Pons (tissue), 1 donor: ENCODE results near the gene LRCH1.
A peak's percentile ranks its signal among the peaks of the same experiment; 100 is the strongest.

Experiments used
- DNase-seq: peaks from one replicate; pipeline ENCODE4 v3.0.0-alpha.2; 2016; ENCODE audit warnings: low spot score

The LRCH1 gene

DNA sequence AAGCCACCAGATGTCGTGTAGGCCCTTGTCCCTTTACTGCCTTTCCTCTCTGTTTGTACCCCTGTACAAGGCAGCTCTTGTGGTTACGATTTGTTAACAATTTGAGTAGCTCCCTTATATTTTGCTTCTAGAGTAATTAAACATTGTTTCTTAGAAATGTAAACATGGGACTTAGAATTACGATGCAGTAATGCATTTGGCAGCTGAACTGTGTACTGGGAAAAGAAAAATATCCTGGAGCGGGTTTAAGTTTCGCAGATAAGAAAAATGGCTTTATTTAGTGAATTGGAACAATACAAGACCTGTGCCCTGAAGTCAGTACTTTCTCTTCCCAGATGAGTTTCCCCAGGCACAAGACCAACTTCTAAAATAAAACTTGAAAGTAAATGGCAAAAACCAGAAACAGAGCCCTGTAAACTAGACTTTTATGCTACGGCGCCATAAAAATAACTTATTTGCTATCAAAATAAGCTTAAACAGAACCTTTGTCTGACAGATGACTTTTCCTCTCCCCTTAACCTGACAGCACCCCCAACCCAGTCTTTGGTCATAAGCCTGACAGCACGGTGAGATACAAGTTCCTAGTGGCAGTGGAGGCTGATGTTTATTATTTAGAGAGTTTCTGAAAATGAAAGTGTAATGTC is 63.0 kb downstream of the LRCH1 start:
- no peak for DNase-seq

DNA sequence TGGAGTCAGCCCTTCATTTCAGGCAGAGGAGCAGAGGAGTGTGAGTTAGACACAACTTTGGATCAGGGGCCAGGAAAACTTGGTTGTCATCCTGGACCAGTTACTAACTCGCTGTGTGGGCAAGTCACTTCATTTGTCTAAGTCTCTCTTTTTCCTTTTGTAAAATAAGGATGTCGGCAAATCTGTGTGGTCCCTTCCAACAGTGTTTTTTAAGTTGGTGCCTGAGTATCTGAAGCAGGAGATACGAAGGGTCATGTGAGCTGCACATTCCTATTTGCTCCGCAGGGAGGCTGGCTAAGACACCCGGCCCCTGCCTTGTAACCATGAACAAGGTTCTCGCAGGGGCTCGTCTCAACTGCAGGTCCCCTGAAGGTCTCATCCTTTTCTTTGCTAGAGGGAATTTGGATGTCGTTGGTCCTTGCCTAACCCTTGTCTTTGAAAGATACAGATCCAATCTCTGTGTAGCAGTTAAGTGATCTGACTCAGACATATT is 64.3 kb downstream of the LRCH1 start:
- DNase-seq, result no peak

DNA sequence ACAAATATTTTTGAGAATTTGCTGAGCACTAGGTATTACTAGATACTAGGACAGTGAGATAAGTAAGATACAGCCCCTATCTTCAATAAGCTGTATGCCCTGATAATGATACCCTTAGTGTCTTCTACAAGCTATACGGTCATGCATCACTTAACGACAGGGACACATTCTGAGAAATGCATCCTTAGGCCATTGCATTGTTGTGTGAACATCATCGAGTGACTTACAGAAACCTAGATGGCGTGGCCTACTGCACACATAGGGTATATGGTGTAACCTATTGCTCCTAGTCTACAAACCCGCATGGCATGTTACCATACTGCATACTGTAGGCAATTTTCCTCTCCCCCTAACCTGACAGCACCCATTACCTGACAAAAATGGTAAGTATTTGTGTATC is 64.9 kb downstream of the LRCH1 start:
- DNase-seq, result no peak

DNA sequence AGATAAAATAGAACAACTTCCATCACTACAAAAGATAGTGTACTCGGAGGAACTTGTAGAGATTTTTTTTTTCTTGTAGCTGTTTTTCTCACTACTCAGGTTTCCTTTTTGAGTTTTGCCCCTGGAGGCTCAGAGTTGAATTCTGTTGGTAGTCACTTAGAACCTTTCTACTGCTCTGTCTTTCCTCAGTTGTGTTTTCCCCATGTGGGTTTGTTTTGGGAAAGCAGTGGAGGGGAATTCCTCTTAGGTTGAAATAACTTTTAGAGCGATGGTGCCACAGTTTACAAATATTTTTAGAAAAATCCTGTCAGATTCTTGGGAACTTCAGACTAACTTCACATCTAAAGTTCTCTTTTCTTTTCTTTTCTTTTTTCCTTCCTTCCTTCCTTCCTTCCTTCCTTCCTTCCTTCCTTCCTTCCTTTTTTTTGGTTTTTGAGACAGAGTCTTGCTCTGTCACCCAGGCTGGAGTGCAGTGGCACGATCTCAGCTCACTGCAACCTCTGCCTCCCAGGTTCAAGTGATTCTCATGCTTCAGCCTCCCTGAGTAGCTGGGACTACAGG is 65.8 kb downstream of the LRCH1 start:
- DNase-seq, result no peak

DNA sequence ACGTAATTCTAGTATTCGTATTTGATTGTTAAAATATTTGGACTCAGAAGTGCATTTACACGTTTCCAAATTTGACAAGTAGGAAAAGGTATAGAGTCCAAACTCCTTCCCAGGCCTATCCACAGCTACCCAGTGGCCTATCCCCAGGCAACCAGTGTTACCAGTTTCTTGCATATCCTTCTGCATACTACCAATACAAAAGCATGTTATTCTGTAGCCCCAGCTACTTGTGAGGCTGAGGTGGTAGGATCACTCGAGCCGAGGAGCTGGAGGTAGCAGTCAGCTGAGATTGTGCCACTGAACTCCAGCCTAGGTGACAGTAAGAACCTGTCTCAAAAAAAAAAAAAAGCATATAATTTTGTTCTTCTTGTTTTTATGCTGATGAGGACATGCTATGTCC is 67.1 kb downstream of the LRCH1 start:
- DNase-seq, result no peak

DNA sequence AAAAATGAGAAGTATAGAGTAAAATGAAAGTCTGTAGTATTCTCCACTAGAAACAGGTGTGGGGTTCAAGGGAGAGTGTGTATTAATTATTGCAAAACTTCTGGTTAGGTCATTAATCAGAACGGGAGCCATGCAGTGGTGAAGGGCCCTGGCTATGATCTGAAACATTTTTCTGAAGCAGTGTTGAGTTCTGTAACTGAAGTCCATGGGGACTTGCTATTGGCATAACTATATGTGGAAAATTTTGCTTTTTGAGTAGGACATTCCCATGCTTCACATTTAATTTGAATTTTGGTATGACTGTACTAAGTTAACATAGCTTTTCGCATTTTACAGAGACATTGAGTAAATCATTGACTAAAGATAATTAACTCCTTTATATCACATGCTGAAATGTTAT is 67.5 kb downstream of the LRCH1 start:
- no peak for DNase-seq

DNA sequence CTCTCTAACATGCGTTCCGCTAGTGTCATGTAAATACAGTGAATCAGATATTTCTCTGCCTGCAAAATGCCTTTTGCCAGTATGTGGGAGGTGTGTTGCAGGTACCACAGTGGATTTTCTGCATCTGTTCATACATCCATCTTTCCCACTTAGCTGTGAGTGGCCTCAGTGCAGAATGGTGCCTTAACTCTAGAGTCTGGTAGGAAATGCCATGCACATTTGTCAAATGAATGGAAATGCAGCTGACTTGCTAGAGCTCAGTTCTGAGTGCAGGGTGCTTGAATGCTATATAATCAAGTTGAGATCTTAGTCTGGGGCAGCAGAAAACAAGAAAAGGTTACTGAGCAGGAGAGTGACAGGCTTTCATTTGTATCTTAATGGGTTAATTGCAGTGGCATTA is 68.2 kb downstream of the LRCH1 start:
- no peak for DNase-seq

DNA sequence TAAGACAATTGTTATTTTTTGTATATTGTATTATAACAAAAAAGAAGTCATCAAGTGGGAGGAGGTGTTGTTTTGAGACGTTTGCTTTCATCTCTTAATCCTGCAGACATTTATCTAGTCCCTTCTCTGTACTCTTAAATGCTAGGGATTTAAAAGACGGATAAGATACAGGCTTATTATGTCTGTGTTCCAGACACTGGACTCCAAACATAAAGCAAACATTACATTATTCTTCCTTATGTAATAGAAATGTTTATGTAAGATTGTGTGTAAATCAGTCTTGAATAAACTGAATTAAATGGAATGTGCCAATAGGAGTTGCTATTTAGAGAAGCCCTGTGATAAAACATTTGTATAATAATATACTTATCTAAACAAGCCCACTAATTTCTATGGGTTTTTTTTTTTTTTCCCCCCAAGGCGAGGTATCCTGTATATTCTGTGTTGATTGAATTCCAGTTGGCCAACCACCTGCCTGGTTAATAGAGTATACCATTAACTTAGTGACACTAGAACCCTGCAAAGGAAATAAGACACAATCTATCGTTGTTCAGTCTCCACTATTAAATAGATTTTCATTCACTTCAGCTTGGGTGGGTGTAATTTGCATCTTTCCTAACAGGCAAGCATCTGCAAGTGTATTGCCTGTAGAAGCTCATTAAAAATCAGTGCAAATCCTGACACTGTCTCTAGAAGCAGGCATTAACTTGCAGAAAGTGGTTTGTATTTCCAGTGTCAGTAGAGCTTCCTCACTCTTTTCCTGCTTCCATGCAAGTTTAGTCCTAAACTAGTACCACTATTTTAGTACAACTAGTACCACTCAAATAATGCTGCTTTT is 69.0 kb downstream of the LRCH1 start:
- DNase-seq, result no peak

DNA sequence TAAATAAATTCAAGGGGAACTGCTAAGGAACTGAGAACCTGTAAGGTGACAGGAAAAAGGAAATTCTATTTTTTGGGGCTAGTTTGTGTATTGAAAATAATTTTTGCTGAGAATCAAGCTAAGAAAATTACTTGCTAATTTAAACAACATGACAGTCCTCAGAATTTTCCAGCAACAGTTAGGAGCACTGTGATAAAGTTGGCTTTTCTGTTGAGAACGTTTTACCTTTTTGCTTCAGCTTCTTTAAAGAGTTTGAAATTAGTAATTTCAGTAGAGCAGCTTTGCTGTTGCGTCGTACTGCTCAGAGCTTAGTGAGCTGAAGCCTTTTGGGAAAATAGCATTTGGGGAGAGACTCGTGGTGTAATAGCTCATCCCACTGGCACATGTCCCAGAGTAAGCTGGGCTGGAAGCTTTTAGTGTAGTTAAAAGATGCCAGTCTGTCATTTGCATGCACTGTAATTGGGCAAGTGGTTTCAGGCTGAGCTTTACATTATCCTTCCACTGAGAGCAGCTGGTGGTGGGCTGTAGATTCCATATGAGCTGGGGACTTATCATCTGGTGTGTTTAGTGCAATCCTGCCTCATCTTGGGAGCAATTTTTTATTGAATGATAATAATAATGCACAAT is 69.8 kb downstream of the LRCH1 start:
- peak; percentile 62 for DNase-seq

DNA sequence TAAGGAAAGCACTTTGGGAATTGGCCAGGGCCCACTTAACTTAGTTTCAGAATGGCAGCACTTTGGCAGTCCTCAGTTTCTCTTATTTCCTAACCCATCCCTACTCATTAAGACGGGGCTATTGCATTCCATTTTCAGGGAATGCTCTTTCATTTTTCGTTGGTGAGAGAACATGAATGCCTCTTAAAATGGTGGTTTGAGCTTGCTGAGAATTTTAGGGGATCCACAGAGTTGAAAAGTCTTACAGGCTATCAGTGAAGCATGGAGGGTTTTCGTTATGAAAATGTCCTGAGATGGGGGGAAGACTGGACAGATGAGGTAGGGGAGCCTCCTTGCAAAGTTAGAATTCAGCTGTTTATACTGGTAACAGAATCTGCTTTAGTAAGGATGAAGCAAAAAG is 71.4 kb downstream of the LRCH1 start:
- no peak for DNase-seq

DNA sequence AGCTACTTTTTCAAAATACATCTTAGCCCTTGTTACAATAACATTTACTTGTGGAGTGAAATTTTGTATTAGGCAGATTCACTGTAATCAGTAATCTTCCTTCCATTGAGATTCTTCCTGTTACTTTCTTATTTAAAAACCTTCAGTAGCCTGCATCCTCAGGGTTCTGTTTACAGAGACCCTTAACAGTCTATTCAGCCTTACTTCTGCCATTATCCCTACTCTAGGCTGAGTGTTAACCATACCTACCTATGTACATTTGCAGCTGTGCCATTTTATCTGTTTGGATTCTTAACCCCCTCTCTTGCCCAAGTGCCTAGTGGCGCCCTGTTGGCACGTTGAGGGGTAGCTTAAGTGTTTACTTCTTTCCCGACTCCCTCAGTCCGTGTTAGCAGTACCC is 71.9 kb downstream of the LRCH1 start:
- DNase-seq, result no peak

DNA sequence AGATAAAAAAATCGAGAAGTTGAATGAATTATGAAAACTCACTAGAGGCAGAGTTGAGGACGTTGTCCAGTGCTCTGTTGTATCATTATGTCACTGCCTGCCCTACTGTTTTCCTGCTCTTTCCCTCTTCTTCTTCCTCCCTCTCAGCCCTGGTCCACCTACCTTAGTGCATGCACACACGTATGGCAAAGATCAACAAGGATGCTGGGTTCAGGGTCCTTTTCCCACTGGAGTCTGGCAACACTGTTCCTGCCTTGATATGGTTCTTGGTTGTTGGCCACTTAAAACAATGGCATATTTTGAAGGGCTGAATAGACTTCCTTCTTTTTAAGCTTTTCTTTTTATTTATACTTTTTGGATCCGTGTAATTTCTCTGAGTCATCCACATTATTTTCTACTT is 74.5 kb downstream of the LRCH1 start:
- no peak for DNase-seq

DNA sequence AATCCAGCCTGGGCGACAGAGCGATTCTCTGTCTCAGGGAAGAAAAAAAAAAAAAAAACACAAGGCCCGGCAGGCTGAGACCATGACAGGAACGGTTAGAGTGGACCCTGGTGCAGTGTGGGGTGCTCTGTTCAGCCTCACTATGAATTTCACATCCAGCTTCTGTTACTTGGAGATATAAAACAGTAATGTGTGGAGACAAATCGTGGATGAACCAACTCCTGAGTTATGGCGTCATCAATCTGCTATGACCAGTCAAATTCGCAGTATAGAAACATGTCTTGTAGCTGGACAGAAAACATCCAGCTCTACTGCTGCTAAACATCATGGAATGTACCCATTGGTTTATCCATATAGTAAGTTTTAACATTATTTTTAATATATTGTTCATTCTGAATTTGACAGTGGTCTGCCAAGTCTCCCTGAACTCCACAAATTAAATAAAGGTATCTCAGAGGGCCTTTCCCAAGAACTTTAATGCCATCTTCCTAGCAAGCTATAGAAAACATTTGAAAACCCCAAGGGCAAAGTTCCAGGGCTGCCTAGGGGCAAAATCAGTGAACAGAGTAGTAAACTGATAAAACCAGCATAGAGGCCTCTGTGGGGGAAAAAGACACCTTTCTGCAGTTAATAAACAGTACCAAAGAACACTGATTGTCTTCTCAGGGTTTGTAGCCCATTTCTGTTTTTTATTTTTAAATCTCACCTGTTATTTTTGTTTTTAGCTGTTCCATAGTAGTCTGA is 75.8 kb downstream of the LRCH1 start:
- DNase-seq, result no peak

DNA sequence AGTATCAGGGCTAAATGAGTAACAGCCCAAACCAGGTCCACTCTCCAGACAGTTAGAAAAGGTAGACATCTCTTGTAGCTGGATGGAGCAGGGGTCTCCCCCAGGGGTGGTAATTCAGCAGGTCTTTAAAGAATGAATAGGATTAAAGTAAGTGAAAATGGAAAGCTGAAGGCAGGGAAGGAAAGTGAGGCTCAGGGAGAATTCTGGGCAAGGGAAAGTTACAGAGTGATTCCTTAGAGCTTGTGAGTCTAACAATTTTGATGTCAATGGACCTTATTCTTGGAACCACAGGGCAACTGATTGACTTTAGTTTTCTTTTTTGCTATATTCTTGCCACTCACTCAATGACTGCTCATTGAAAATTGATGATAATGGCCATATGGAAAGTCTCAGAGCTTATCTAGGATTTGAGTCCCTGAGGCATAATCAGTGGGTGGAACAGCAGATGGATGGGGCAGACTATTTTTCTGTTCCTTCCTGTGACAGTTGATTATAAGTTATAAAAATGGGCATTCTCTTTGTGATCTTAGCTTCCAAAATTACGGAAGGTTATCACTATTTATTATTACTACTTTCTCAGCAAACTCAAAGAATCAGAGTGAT is 76.9 kb downstream of the LRCH1 start:
- no peak for DNase-seq

DNA sequence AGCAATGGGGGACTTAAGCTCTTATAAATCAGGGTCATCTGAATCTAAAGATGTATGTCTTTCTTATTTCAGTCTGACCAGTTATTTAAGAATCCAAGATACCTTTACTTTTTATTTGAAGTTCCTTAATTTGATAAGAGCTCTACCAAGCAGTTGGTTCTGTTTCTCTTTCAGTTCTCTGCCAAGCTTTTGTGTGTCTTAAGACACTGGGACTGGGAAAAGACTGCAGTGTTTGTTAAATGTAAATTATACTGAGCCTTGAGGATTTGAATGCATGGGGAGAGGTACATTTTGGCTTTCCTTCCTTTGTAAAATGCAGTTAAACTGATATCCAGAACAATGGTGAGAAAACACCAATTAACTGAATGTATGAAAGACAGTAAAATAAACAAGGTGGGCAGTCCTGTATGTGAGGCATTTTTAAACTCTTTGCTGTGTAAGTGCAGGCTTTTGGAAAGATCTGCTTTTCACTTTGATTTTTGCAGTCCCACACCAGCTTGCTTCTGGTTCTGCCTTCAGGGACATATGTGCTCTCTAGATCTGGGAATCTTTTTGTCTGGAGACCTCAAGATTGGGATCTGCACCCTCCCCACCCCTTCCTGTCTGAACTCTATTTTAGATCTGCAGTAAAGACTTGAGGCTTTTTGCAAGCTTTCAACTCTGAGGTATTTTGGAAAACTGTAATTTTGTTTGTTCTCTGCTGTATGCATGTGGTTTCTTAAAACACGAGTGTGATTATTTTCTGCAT is 77.6 kb downstream of the LRCH1 start:
- no peak for DNase-seq

DNA sequence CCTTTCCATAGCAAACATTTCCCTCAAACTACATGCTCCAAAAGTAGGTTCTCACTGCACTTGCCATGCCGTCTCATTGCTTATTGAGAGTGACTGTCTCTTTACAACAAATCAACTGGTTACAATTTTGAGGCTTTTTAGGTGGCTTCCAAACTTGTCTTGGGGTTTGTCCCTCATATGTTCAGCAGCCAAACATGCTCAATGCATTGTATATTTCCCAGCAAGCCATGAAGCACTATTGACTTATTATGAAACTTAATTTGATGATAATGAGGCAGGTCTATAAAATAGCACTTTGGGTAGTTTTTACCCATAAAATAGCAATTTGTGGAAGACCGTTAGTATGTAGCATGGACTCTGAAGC is 78.2 kb downstream of the LRCH1 start:
- no peak for DNase-seq

DNA sequence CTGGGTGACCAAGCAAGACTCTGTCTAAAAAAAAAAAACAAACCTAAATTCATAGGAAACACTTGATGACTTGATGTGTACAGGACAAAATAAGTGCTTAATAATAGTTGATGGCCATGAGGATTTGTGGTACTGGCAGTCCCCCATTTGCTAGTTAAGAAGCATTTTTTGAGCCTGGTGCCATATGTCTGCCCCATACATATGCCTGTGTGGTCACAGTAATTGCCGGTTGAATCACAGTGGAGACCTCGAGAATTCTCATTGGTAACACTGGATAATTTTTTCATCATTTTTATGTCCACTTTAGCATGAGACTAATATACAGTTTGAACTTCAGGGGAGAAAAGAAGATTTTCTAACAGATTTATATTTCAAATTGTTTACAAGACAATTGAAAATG is 79.2 kb downstream of the LRCH1 start:
- no peak for DNase-seq

DNA sequence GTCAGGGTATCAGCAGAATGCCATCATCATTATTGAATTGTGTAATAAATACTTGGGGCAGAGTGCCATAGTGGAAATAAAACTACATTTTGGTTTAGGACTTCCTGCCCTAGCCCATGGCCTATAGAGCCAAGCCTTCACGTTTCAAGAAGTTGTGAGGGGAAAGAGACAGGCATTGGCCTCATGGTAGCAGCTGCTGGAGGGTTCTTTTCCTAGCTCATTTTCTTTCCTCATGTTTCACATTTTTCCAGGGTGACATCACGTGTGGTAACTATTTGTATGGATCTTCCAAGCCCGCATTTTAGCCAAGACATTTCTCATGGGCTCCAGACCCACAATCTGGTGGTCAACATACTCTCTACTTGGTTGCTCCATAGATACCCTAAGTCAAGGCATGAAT is 80.4 kb downstream of the LRCH1 start:
- DNase-seq, result no peak

DNA sequence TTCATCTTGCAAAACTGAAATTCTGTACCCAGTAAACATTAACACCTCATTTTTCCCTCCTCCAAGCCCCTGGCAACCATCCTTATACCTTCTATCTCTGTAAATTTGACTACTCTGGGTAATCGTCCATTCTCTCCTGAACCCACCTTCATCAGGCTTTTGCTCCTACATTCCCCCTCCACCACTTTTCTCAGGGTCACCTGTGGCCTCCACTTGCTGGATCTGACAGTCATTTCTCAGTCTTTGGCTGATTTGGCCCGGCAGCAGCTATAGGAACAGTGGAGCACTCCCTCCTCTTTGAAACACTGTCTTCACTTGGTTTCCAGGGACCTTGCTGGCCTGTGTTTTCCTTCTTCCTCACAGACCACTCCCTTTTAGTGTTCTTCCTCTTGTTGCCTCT is 83.5 kb downstream of the LRCH1 start:
- DNase-seq, result no peak

DNA sequence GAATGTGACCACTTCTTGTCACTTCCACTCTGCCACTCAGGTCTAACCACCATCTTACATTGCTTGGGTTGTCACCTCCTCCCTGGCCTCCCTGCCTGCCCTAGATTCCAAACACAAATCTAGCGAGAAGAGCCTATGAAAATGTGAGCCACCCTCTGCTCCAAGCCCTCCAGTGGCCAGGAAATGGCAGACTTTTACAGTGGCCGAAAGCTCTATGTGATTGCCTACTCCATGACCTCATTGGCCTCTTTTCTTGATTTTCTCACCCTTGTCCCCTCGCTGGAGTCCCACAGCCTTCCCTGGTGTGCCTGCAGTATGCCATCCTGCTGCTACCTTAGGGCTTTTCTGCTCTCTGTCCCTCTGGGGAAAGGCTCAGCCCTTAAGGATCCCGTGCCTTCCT is 84.2 kb downstream of the LRCH1 start:
- no peak for DNase-seq

DNA sequence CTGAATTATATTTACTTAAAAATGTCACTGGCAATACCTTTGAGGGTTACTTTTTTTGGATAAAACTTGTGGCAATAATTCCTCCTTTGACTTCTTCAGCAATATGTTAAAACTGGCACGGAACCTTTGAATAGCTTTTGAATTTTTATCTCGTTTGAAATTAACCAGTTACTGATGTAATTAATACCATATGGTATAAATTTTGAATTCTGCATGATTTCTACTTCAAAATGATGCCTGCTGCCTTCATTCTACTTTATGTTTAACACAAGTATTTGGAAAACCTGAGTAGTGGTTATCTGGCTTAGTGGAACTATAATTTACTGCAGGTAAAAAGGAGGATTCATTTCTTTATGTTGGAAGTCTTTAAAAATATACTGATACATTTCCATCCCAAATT is 85.3 kb downstream of the LRCH1 start:
- no peak for DNase-seq
